ENCODE data around the gene TRPV5.
"Not testable (repeated sequence)": the region's sequence is repeated elsewhere in the genome, so short reads cannot be mapped to it uniquely, and the experiment has no call there.

TRPV5 gene

DNA sequence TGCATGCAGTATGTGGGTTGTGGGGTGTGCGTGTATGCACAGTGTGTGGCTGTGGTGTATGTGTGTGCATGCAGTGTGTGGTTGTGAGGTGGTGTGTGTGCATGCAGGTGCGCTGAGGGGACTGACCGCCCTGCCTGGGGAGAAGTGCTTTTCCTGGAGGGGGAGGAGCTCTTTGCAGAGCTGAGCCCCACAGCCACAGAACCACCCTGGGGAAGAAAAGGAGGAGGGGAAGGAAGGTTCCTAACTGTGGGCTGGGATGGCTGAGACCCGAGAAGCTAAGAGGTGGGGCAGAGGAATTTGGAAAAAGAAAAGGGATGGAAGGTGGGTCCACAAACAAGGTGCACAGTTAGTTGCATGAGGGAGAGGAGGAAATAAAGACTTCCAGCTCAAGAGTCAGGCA is at the start of gene TRPV5:
Gene TRPV5, minus strand, starts transcription at position 123 of the 400 bp plus-strand sequence. CDS start 287 bp downstream, outside the sequence.
- DNase-seq, result no peak

DNA sequence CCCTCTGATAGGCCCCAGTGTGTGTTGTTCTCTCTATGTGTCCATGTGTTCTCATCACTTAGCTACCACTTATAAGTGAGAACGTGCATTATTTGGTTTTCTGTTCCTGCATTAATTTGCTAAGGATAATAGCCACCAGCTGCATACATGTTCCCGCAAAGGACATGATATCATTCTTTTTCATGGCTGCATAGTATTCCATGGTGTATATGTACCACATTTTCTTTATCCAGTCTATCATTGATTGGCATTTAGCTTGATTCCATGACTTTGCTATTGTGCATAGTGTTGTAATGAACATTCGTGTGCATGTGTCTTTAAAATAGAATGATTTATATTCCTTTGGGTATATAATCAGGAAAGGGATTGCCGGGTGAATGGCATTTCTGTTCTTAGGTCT is 44.9 kb upstream of the TRPV5 start:
- DNase-seq, result not testable (repeated sequence)

DNA sequence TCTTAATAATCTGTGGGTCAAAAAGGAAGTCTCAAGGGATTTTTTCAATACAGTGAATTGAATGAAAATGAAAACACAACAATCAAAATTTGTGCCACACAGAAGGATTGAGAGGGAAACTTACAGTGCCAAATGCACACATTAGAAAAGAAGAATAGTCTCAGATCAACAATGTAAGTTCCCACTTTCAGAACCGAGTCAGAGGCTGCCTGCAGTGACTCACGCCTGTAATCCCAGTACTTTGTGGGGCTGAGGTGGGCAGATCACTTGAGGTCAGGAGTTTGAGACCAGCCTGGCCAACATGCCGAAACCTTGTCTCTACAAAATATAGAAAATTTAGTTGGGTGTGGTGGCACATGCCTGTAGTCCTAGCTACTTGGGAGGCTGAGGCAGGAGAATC is 41.1 kb upstream of the TRPV5 start:
- no peak for DNase-seq

DNA sequence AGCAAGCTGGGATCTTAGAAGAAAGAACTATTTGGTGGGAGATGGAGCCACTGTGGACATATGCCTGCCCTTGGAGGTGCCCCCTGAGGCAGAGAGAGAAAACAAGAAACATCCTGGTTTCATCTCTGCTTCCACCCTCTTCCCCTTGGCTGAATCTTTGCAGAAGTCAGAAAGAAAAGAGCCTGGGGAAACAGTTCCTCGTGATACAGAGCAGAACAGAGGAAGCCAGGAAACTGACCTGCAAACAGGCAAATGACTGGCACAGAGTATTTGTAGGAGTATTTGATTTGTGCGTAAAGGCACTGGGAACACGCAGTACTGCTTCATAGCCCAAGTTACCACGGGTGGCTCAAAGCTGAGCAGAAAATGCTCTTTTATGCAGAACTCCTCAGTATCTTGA is 35.6 kb upstream of the TRPV5 start:
- DNase-seq, result no peak

DNA sequence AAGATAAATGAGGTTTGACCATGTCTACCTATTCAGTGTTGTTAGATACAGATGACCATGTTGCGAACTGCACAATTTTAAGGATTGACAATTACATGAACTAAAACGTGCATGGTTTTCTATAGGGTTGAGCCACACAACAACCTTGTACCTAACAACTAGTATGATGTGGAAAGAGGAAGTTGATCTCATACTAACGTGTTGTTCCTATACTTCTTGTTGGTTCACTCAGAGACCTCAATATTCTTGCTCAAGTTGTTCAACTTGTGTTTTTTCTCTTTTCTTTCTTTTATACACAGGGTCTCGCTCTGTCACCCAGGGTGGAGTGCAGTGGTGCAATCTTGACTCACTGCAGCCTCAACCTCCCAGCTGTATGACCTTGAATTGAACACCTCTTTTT is 34.7 kb upstream of the TRPV5 start:
- DNase-seq, result no peak

DNA sequence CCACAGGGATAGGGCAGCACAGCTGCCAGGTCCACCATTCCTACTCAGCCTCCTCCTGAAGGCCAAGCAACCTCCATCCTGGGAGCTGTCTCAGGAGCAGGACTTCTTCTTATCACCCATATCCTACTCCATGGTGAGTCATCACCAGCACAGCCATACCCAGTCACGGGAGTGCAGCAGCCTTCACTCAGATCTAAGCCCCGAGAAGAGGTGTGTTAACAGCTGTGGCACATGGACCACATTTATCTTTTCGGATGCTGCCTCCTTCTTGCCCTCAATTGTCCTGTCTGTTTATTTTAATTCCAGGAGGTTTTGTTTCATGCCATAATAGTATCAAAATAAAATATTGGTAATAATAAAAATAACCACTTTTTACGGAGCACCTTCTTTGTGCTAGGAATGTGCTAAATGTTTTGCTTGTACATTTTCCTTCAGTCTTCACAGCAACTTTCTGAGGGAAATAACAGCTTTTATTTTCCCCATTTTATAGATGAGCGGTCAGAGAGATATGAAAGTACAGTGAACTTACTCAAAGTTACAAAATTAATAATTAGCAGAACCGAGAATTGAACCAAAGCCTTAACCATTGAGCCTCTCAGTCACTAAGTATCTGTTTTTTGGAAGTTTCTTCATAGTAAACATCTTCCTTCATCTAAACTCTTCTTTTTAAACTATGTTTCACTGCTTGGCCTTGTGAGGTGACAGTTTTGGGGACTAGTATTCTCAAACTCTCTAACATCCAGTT is 31.1 kb upstream of the TRPV5 start:
- no peak for DNase-seq

DNA sequence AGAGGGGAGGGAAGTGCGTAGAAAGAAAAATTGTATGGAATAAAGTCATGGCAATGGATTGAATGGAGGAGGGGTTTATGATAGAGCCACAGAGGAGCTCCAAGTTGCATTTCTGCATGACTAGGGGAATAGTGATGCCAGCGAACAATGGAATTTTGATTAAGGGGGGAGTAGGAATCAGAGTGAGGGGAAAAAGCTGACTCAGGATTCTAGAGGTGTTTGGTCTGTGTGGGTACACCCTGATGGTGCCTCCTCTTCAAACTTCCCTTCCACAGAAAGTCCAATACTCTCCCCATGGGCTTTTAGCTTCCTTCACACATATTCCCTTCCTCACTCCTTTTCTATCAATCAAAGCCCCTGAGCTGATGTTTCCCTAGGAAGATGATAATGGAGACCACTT is 30.4 kb upstream of the TRPV5 start:
- no peak for DNase-seq

DNA sequence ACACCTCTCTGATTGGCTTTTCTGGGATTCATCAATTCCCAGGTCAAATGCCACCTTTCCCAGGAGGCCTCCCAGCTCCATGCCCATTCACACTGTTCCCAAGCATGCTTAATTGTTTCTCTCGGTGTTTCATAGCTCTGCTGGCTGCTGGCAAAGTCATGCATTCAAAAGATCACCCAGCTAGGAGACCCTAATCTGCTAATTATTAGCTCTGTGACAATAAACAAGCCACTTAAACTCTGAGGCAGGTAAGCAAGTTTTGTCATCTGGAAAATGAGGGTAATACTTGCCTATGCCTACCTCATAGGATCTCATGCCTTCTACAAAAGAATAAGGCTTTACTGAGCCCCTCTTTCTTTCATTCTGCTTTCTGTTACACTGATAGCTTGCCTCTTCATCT is 29.4 kb upstream of the TRPV5 start:
- no peak for DNase-seq

DNA sequence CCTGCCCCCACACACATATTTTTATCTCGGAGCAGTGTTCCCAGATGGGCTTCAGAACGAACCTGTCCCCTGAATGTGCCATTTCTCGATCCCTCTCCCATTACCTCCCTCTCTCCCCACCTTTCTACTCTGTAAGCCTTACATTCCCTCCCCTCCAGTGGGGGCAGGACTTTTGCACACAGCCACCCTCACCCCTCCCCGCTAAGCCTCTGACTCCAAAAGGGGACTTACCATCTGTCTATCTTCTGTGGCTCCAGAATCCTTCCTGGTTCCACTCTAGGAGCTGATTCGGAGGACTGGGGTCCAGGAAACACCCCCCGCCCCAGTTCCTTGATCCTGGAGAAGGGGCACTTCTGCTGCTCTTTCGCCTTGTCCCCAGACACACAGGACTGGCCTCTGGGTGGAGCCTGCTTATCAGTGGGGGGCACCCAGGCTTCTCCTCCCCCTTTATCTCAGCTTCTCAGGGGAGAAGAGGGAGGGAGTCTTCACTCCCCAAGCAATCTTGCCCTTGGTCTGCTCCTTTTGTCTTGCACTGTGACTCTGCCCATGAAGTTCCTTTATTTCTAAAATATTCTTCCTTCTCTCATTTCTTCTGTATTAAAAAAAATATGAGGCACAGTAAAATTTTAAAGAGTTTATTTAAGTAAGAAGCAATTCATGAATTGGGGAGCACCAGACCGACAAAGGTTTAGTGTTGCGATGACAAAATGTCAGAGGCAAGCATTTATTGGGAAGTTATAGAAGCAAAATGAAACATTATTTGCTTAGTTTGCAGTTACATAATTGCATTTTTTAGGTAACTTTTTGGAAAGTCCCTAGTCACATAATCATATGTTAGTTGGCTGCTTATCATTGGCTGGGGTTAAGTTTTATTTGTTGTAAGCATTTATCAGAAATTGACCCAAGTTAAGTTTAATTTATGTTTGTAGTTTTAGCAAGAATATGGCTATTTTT is 28.7 kb upstream of the TRPV5 start, which contains the start of gene KEL:
Gene KEL, minus strand, starts transcription at position 391 of the 954 bp plus-strand sequence. Its CDS starts 157 bp downstream, at position 234.
- DNase-seq, result no peak

DNA sequence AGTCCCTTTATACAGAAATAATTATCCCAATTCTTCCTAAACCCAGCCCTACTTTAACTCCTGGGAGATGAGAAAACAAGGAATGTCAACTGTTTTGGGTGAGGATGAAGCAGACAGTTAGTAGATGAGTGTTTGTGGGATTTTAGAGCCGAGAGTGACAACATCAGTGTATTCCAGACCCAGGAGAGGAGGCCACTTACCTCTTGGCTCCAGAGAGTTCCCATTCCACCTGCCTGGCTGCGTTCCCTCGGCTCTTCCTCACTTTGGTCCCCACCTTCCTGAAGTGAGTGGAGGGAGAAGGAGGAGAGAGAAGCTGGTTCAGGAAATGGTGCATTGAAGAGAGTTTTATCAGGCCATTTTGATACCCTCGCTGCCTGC is 28.0 kb upstream of the TRPV5 start:
- DNase-seq, result no peak

DNA sequence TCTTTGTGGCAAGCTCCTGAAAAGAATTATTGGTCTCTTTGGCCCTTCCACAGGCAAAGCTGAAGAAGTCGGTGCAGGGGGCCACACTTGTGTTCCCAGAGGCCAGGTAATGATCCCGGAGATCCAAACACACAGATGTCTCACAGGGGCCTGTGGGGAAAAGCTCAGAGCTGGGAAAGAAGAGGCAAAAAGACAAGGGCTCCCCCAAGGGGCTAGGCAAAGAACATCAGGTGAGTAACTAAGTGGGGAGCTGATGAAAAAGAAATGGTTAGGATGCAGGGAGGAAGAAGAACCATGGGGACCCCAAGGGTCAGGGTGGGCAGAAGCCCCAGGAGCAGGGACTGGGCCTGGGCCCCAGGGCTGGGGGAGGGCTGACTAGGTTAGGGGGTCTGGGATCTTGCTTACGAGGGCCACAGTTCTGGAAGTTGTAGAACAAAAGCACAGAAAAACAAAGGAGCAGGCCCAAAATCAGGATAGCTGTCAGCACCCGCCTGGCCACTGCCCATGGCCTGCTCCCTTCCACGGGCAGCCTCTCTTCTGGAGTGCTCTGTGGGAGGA is 27.5 kb upstream of the TRPV5 start:
- DNase-seq, result no peak

DNA sequence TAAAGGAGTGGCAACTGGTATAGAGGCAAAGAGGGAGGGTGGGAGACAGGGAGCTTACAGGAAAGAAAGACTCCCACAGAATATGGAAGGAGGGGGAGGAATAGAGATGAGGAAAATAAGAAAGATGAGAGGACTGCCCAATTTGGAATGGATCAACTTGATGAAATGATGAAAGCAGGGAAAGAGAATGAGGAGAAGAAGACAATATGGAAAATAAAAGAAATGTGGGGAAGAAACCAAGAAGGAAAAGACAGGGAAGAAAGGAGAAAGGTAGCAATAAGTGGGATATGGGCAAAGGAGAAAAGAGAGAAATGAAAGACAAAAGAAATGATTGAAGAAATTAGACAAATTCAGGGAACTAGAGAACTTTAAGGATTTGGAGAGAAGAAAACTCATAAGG is 25.7 kb upstream of the TRPV5 start:
- DNase-seq, result no peak

DNA sequence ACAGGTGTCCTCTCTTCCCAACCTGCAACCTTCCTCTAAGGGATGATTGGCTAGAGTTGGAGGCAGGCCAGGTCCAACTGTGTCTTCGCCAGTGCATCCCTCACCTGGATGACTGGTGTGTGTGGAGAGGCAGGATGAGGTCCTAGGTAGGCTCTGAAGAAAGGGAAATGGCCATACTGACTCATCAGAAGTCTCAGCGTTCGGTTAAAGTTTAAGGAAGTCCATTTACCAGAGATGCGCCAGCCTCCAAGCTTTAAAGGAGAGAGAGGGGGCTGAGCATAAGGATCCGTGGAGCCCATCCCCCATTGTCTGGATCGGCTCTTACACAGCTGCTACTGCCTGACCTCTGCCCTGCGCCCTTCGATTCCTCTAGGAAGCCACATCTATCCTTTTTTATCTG is 24.2 kb upstream of the TRPV5 start:
- no peak for DNase-seq

DNA sequence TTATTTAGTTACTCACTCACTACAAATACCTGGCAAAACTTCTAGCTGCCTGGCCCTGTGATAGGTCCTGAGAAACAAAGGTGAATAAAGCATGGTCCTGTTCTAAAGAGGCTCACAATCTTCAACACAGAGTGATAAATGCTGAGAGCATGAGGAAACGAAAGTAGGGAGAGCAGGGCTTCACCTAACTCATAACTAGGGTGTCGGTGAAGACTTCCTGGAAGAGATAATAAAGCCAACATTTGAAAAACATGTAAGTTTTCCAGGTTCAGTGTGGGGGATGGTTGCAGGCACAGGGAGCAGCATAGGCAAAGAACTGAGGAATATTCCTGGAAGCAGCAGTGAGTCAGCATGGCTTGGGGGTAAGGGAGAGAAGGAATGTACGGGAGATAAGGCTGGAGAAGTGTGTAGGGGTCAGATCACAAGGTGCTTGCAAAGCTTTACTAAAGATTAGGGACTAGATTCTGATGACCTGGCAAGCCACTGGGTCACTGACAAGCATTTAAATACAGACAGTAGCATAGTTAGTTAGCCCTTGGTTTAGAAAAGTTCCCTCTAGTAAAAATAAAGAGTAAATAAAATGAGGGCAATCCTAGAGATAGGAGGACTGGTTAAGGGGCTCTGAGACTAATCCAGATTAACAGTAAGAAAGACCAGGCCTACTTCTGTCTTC is 23.5 kb upstream of the TRPV5 start:
- no peak for DNase-seq

DNA sequence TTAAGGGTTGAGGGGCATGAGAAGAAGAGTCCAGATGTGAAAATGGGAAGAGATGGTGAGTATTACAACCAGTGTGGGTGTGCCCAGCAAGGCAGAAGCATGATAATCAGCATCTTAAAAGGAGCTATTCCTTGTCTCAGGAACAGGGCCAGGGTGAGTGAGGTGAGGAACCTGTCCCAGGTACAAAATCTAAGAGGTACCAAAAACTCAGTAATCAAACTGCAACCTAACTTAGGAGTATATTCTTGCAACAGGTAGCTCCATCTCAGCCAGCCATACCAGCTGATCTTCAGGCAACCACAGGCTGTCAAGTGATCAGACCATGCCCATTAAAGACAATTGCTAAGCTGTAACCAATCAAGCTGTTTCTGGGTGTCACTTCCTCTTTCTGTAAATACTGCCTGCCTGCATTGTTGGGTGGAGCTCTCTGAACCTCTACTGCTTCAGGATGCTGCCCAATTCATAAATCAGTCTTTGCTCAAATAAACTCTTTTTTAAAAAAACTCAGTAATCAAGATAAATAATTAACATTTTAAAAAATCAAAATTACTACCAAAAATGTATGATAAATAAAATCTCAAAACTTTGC is 21.2 kb upstream of the TRPV5 start:
- no peak for DNase-seq

DNA sequence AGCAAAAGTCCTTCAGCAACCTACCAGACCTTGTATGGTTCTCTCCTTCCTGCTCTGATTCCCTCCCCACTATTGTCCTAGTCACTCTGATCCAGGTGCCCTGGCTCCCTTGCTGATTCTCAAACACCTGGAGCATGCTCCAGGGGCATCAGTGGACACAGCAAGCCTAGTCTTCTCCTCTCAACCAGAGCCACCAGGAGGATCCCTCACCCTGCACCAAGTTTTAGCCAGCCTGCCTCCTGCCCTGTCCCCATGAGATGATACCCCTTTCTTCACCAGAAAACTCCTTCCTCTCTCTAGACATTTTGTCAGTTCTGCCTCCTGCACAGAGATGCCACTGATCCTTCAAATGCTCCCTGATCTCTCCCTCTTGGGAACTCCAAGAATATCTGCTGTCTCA is 16.7 kb upstream of the TRPV5 start:
- no peak for DNase-seq

DNA sequence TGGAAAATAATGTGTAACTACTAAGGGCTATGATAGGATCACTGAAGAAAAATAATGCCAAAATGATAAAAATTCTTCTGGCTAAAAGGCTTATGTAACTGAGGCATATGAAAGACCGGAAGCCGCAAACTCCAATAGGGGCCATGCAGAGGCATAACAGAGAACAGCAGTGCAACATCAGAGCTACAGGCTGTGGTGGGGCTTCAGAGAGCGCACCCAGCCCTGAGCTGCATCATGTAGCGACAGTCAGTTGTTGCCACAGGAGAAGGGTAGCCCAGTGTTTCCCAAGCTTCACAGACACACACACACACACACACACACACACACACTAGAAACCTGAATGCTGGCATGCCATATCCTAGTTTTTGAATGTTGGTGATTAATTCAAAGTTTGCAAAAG is 15.1 kb upstream of the TRPV5 start:
- DNase-seq, result no peak

DNA sequence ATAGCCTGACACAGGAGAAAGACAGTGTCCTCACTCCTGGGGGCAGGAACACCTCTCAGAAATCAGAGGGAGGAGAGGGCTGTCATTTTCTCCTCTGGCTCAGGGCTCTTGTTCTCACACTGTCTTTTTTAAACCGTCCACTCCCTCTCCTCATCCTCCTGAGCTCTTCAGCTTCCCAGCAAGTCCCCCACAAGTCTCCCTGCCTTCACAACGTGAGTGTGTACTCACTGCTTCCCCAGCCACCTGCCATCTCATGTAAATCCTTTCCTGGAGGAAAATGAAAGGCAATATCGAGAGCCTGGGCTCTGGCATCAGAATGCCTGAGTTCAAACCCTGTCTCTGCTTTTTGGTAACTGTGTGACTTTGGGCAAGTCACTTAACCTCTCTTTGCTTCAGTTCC is 11.5 kb upstream of the TRPV5 start:
- no peak for DNase-seq

DNA sequence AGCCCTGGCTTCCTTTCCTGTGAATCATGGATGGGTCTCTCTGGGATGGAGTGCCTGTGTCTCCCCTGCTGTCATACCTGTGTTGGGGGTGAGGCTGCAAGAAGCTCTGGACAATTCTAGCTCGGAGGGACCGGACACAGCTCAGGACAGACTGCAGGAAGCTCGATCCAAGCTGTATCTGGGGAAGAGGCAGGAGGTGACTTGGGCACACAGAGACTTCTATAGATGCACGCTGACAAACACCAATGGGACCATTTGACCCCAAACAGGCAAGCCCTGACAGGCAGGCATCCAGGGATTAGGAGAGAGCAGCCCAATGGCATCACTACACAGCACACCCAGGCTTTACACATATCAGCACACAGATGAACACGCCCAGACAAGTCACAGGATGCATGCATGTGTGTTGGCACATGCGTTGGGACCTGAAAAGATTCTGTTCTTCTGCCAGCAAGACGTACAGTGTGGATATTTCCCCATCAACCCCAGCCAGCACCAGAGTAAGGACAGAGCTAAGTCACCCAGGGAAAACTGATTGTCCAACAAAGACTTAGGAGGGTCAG is 10.2 kb upstream of the TRPV5 start:
- DNase-seq, result no peak

DNA sequence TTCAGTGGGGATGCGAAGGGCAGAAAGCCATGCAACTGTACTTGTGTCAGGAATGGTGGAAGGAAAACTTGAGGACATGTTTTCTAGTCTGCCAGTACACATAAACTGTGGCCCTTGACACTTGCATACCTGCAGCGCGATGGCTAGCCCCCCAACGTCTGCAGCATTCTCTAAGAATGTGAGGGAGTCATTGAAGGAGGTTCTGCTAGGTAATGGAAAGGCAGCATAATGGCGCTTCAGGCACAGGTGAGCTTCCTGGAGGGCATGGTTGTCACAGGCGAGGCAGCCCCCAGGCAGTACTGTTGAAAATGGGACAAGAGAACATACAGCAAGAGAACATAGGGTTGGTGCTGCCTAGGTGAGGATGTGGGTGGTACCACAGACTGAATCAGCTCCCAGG is 9.2 kb upstream of the TRPV5 start:
- DNase-seq, result no peak

DNA sequence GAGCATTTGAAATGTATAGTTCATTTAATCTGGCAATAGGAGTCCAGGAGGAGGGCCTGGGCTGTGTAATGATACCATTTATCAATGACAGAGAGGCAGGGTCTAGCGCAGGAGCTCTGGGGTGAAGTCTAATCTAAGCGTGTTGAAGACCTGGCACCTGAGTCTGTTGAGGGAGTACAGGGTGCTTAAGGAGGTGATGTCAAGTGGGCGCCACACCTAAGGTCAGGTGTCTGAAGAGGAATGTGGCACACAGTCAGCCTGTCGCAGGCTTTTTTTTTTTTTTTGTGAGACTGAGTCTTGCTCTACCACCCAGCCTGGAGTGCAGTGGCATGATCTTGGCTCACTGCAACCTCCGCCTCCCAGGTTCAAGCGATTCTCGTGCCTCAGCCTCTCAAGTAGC is 8.0 kb upstream of the TRPV5 start:
- DNase-seq, result no peak

DNA sequence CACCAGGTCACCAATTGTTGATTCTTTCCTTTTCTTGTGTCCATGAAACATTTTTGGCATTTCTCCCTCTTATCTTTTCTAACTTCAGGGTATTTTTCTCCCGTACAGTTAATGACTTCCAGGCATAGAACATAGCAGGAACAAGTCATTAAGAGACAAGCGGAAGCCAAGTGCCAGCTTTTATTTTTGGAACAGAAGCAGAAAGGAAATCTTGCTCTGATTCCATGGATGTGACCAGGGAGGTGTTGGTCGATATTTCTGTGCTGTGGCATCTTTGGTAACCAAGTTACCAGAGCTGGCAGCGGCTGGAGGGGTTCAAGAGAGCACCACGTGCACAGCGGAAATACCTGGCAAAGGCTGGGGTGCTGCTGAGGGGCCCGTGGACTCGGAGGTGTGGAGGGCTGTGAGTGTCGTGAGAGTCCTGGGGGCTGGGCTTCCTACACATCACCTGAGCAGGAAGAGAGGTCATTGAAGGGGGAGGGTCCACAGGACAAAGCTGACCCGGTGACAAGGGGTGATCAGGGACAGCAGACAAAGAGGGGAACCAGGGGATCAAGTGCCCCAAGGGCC is 7.5 kb upstream of the TRPV5 start:
- no peak for DNase-seq

Measured in HCEC 1CT (cell line).